DND-41 (cell line): ENCODE results near the gene TP53AIP1.

Source experiments
- ATAC-seq: fragments of 200-7000 bp; cut with Tn5 transposase; 3 replicates; pipeline ENCODE4 v1.9.1; 2021; ENCODE audit warnings: low read depth; ENCODE audit not compliant: insufficient read depth
- DNase-seq: peaks from one replicate; pipeline ENCODE4 v3.0.0-alpha.2; 2020
- H2AFZ ChIP-seq: 2 replicates; pipeline ENCODE4 v1.6.0; 2012; ENCODE audit warnings: low read depth, low read length
- H3K27ac ChIP-seq: 2 replicates; pipeline ENCODE4 v1.5.1; 2012; ENCODE audit warnings: low read length, inconsistent platforms
- H3K27me3 ChIP-seq: fragments of 200-600 bp; sonication (generic); 2 replicates; pipeline ENCODE4 v1.6.0; 2012; ENCODE audit warnings: low read length, mild to moderate bottlenecking, inconsistent platforms; ENCODE audit not compliant: insufficient read depth, poor library complexity
- H3K36me3 ChIP-seq: 2 replicates; pipeline ENCODE4 v1.5.1; 2012; ENCODE audit warnings: low read length, inconsistent platforms; ENCODE audit not compliant: insufficient read depth
- H3K4me1 ChIP-seq: 2 replicates; pipeline ENCODE4 v1.5.1; 2012; ENCODE audit warnings: mild to moderate bottlenecking, low read length; ENCODE audit not compliant: insufficient read depth
- H3K4me2 ChIP-seq: 2 replicates; pipeline ENCODE4 v1.6.0; 2012; ENCODE audit warnings: mild to moderate bottlenecking, moderate library complexity, low read length, inconsistent platforms; ENCODE audit not compliant: insufficient read depth
- H3K4me3 ChIP-seq, 2 experiments: fragments of 200-600 bp in 1 of 2; shearing (Covaris generic) in 1 of 2; 2 replicates each; pipeline ENCODE4 v1.5.1; 2012 to 2016; ENCODE audit warnings: inconsistent platforms in 2 of 2, low read length in 2 of 2, mild to moderate bottlenecking in 2 of 2, low read depth in 1 of 2, moderate library complexity in 1 of 2
- H3K79me2 ChIP-seq: 2 replicates; pipeline ENCODE4 v1.6.0; 2012; ENCODE audit warnings: low read length, inconsistent platforms; ENCODE audit not compliant: insufficient read depth
- H3K9ac ChIP-seq: 2 replicates; pipeline ENCODE4 v1.6.0; 2012; ENCODE audit warnings: low read depth, mild to moderate bottlenecking, inconsistent platforms, low read length, moderate library complexity
- H3K9me3 ChIP-seq: 2 replicates; pipeline ENCODE4 v1.5.1; 2012; ENCODE audit warnings: low read length, moderate library complexity, mild to moderate bottlenecking, inconsistent platforms; ENCODE audit not compliant: insufficient read depth, severe bottlenecking
- H4K20me1 ChIP-seq: 2 replicates; pipeline ENCODE4 v1.6.0; 2012; ENCODE audit warnings: low read length; ENCODE audit not compliant: insufficient read depth
- EZH2 ChIP-seq: IDR thresholded peaks from 3 replicates; pipeline ENCODE4 v1.6.1; 2012; ENCODE audit warnings: borderline replicate concordance, low read depth, mild to moderate bottlenecking, moderate library complexity, low read length, inconsistent platforms; ENCODE audit not compliant: severe bottlenecking
- TF ChIP-seq, protein P1 (sequence below): IDR thresholded peaks from 2 replicates; pipeline ENCODE4 v1.5.1; 2012; ENCODE audit warnings: borderline replicate concordance, low read length, moderate library complexity, mild to moderate bottlenecking; ENCODE audit not compliant: poor library complexity, severe bottlenecking; ENCODE audit errors: extremely low read depth

Gene TP53AIP1

DNA sequence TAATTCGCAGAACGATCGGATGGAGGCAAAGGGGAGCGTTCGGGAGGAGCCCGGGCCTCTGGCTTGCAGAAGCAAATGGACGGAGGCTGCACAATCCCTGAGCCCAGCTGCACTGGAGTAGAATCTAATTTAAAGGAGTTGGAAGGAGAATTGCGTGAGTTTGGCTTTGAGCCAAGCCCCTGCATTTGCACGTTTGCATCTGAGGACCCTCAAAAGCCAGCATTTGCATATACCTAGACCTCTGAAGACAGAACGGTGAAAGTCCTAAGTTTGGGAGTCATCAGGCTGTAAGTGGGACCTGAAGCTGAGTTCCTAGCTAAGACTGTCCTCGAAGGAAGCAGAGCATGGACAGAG is 15.6 kb downstream of the TP53AIP1 start:
- no peaks in the 10 kb centered on the region for H3K4me1 ChIP-seq
- no peak for TF ChIP-seq EZH2
- TF ChIP-seq, protein P1, sequence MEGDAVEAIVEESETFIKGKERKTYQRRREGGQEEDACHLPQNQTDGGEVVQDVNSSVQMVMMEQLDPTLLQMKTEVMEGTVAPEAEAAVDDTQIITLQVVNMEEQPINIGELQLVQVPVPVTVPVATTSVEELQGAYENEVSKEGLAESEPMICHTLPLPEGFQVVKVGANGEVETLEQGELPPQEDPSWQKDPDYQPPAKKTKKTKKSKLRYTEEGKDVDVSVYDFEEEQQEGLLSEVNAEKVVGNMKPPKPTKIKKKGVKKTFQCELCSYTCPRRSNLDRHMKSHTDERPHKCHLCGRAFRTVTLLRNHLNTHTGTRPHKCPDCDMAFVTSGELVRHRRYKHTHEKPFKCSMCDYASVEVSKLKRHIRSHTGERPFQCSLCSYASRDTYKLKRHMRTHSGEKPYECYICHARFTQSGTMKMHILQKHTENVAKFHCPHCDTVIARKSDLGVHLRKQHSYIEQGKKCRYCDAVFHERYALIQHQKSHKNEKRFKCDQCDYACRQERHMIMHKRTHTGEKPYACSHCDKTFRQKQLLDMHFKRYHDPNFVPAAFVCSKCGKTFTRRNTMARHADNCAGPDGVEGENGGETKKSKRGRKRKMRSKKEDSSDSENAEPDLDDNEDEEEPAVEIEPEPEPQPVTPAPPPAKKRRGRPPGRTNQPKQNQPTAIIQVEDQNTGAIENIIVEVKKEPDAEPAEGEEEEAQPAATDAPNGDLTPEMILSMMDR: no peak
- H3K27ac ChIP-seq: no peak overlapping the region
- H3K4me3 ChIP-seq: no peak overlapping the region
- no peak overlapping the region for H2AFZ ChIP-seq
- no peaks in the 10 kb centered on the region for H4K20me1 ChIP-seq
- no peaks in the 10 kb centered on the region for H3K36me3 ChIP-seq
- no peak overlapping the region for H3K9ac ChIP-seq
- ATAC-seq: no peak
- peaks cover 6% of the 10 kb centered on the region for H3K27me3 ChIP-seq
- H3K79me2 ChIP-seq: no peaks in the 10 kb centered on the region
- no peak overlapping the region for H3K4me2 ChIP-seq
- DNase-seq: no peak
- no peaks in the 10 kb centered on the region for H3K9me3 ChIP-seq

DNA sequence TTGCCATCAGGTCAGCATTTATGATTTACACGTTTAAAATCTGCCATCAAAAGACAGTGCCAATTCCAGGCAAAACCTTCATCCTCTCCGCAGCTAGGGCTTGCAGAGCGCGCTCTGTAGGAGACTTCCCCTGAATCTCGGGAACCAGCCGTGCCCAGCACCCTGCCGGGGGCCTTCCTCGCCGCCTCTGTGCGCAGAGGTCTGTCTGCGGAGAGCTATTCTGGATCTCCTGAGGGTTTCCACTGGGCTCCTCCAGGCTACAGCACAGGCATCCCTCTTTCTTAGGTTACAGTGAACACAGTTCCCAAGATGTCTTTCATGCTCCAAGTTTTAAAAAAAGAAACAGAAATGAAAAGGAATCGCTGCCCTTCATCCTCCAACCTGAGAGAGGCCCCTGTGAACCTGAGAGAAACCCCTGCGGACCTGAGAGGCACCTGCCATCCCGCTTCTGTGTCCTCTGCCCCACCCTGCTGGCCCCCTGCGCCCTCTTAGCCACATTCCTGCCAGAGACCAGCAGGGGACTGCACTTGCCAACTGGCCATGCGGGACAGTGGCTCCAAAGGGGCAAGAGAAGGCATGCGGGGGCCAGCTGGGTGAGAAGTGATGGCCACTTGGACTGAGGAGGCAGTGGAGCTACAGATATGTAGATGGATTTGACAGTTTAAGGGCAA is 16.1 kb downstream of the TP53AIP1 start:
- H3K27ac ChIP-seq: no peak overlapping the region
- no peak overlapping the region for H2AFZ ChIP-seq
- H3K27me3 ChIP-seq: peaks cover 6% of the 10 kb centered on the region
- no peak overlapping the region for H3K9ac ChIP-seq
- DNase-seq: no peak
- no peak overlapping the region for H3K4me2 ChIP-seq
- H3K4me1 ChIP-seq: no peaks in the 10 kb centered on the region
- no peaks in the 10 kb centered on the region for H3K79me2 ChIP-seq
- ATAC-seq: no peak
- H3K4me3 ChIP-seq: no peak overlapping the region
- H3K36me3 ChIP-seq: no peaks in the 10 kb centered on the region
- H3K9me3 ChIP-seq: no peaks in the 10 kb centered on the region
- no peaks in the 10 kb centered on the region for H4K20me1 ChIP-seq
- TF ChIP-seq, protein P1: no peak
- no peak for TF ChIP-seq EZH2

DNA sequence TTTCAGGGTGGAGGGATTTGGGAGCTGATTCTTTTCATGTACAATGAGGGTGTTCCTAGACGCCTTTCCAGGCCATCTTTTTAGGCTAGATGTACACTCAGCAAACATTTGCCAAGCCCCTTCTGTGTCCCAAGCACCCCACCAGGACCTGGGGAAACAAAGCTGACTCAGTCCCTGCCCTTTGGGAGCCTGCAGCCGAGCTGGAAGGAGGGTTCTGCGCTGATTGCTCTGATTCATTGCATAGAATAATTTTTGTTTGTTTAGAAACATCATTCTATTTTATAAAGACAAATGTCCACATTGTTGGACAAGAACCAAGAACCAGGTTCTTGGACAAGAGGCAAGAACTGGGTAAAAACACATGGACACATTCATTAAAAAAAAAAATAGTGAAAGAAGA is 16.7 kb downstream of the TP53AIP1 start:
- no peak overlapping the region for H2AFZ ChIP-seq
- H3K4me1 ChIP-seq: no peaks in the 10 kb centered on the region
- H3K27ac ChIP-seq: no peak overlapping the region
- no peak for DNase-seq
- no peaks in the 10 kb centered on the region for H3K36me3 ChIP-seq
- H3K9me3 ChIP-seq: no peaks in the 10 kb centered on the region
- no peak for ATAC-seq
- no peak overlapping the region for H3K9ac ChIP-seq
- no peak for TF ChIP-seq EZH2
- TF ChIP-seq, protein P1: no peak
- no peak overlapping the region for H3K4me2 ChIP-seq
- no peaks in the 10 kb centered on the region for H3K79me2 ChIP-seq
- H3K27me3 ChIP-seq: peaks cover 6% of the 10 kb centered on the region
- no peaks in the 10 kb centered on the region for H4K20me1 ChIP-seq
- no peak overlapping the region for H3K4me3 ChIP-seq

- TF ChIP-seq, protein P1: no peak
- TF ChIP-seq EZH2: no peak
- no peak overlapping the region for H3K4me2 ChIP-seq
- H3K79me2 ChIP-seq: no peaks in the 10 kb centered on the region
- no peaks in the 10 kb centered on the region for H3K4me1 ChIP-seq
- no peak for ATAC-seq
- peaks cover 10% of the 10 kb centered on the region for H3K27me3 ChIP-seq
- H3K36me3 ChIP-seq: no peaks in the 10 kb centered on the region
- no peak overlapping the region for H3K9ac ChIP-seq
- no peak for DNase-seq
- no peak overlapping the region for H3K4me3 ChIP-seq
- no peaks in the 10 kb centered on the region for H4K20me1 ChIP-seq
- no peak overlapping the region for H3K27ac ChIP-seq
- H3K9me3 ChIP-seq: no peaks in the 10 kb centered on the region
- H2AFZ ChIP-seq: no peak overlapping the region
Observed at GRCh38 chr11:128925250-128925600, 17.4 kb downstream of the TP53AIP1 start.
